GM12878 (cell line): ENCODE results near the gene TKFC. TPM values are rescaled to one million over a fixed set of nuclear protein-coding genes. Genes with fewer than 3 reads are reported as not detected.

Experiments used
- ATAC-seq: fragments of 200-7000 bp; cut with Tn5 transposase; 3 replicates; pipeline ENCODE4 v1.9.1; 2020; ENCODE audit warnings: mild to moderate bottlenecking, moderate library complexity
- BruUV-seq: library from RNA; stranded (reverse); fragments of 400-500 nt; replicated peaks from 2 replicates; lab custom pipeline; 2021; lab: Mats Ljungman, UMichigan
- CTCF ChIA-PET: fragments of 300-600 bp; sonication (Branson Sonifier 250); formaldehyde crosslinking; extraction: SDS; loops from one replicate; lab custom pipeline; 2021; ENCODE audit warnings: inconsistent platforms; lab: Yijun Ruan, JAX
- POLR2A ChIA-PET: fragments of 350-600 bp; formaldehyde crosslinking; extraction: SDS; loops from one replicate; lab custom pipeline; 2021; ENCODE audit warnings: inconsistent platforms; lab: Charles Lee
- RAD21 ChIA-PET: fragments of 300-600 bp; sonication (Branson Sonifier 250); formaldehyde crosslinking; loops from one replicate; lab custom pipeline; 2023; ENCODE audit warnings: antibody characterized with exemption; ENCODE audit not compliant: unreplicated experiment; lab: Charles Lee
- SMC1A ChIA-PET: fragments of 300-600 bp; sonication (Branson Sonifier 250); formaldehyde crosslinking; loops from one replicate; lab custom pipeline; 2023; ENCODE audit not compliant: unreplicated experiment, uncharacterized antibody; lab: Charles Lee
- DNase-seq: peaks from one replicate; pipeline ENCODE4 v3.0.0-alpha.2; 2011; ENCODE audit warnings: low read depth, low spot score
- FAIRE-seq: peaks from 3 replicates; lab custom pipeline; 2011; peaks lifted over from hg19 to GRCh38; lab: Jason Lieb, UNC
- H2AFZ ChIP-seq: 2 replicates; pipeline ENCODE4 v1.6.0; 2011; ENCODE audit warnings: low read depth, low read length, control low read depth; ENCODE audit not compliant: control insufficient read depth
- H3K27ac ChIP-seq: 2 replicates; pipeline ENCODE4 v1.5.1; 2011; ENCODE audit warnings: control low read depth; ENCODE audit not compliant: control insufficient read depth, insufficient read depth
- H3K27me3 ChIP-seq, 2 experiments: replicated peaks in 1 of 2; 2 replicates each; pipeline versions ENCODE4 v1.6.0 to v1.6.1; 2011; ENCODE audit warnings: low read length in 1 of 2; ENCODE audit not compliant: control insufficient read depth in 2 of 2, insufficient read depth in 2 of 2
- H3K36me3 ChIP-seq, 2 experiments: 2 replicates each; pipeline ENCODE4 v1.5.1; 2011; ENCODE audit warnings: low read length in 1 of 2; ENCODE audit not compliant: control insufficient read depth in 2 of 2, insufficient read depth in 2 of 2
- H3K4me1 ChIP-seq: 2 replicates; pipeline ENCODE4 v1.6.1; 2011; ENCODE audit warnings: mild to moderate bottlenecking, low read length, moderate library complexity, mixed read lengths; ENCODE audit not compliant: control insufficient read depth, insufficient read depth
- H3K4me2 ChIP-seq: 2 replicates; pipeline ENCODE4 v1.6.0; 2011; ENCODE audit warnings: control low read depth; ENCODE audit not compliant: control insufficient read depth, insufficient read depth
- H3K4me3 ChIP-seq: fragments of 200-600 bp; sonication (generic); 2 replicates; pipeline ENCODE4 v1.5.1; 2016
- H3K79me2 ChIP-seq: 2 replicates; pipeline ENCODE4 v1.6.0; 2011; ENCODE audit warnings: low read length; ENCODE audit not compliant: control insufficient read depth, insufficient read depth
- H3K9ac ChIP-seq: 2 replicates; pipeline ENCODE4 v1.8.0; 2011; ENCODE audit warnings: low read length, control low read depth, mixed read lengths; ENCODE audit not compliant: control insufficient read depth, insufficient read depth
- H3K9me3 ChIP-seq: replicated peaks from 3 replicates; pipeline ENCODE4 v1.5.1; 2011; ENCODE audit warnings: mild to moderate bottlenecking, low read length; ENCODE audit not compliant: control insufficient read depth, insufficient read depth
- H4K20me1 ChIP-seq: 2 replicates; pipeline ENCODE4 v1.6.0; 2011; ENCODE audit not compliant: control insufficient read depth, insufficient read depth
- CREB1 ChIP-seq: IDR thresholded peaks from 2 replicates; pipeline ENCODE4 v1.6.1; 2012; ENCODE audit warnings: low read depth, mild to moderate bottlenecking, inconsistent platforms
- NR2C1 ChIP-seq: fragments of 450-650 bp; IDR thresholded peaks from 2 replicates; pipeline ENCODE4 v1.6.1; 2017; ENCODE audit warnings: antibody characterized with exemption, mild to moderate bottlenecking, moderate library complexity
- NRF1 ChIP-seq: conservative IDR thresholded peaks from 2 replicates; pipeline ENCODE4 v1.6.1; 2011; ENCODE audit warnings: mild to moderate bottlenecking, low read depth, low read length, improper control_type of control experiment
- SMARCA5 ChIP-seq: fragments of 450-650 bp; IDR thresholded peaks from 2 replicates; pipeline ENCODE4 v1.6.1; 2017; ENCODE audit warnings: mild to moderate bottlenecking
- TCF12 ChIP-seq: IDR thresholded peaks from 2 replicates; pipeline ENCODE4 v1.6.1; 2011; ENCODE audit warnings: low read depth, mild to moderate bottlenecking, low read length
- YBX1 ChIP-seq: fragments of 450-650 bp; IDR thresholded peaks from 2 replicates; pipeline ENCODE4 v1.6.1; 2016; ENCODE audit warnings: antibody characterized with exemption
- ZBTB40 ChIP-seq: fragments of 450-650 bp; IDR thresholded peaks from 2 replicates; pipeline ENCODE4 v1.6.1; 2016; ENCODE audit warnings: mild to moderate bottlenecking, moderate library complexity, borderline replicate concordance
- WGBS: methylation state at CpG from one replicate; pipeline ENCODE4 v1.1.6; 2016; ENCODE audit warnings: low lambda C conversion rate; ENCODE audit not compliant: insufficient replicate concordance, insufficient coverage; ENCODE audit errors: missing lambda C conversion rate; 5-methylcytosine and 5-hydroxymethylcytosine counted together
- in situ Hi-C: fragments of 300-500 bp; cut with MboI; formaldehyde crosslinking; loops from 9 replicates; pipeline ENCODE4 v1.14.3; 2018; ENCODE audit warnings: mixed read lengths
- intact Hi-C: fragments of 100-400 bp; cut with micrococcal nuclease; formaldehyde crosslinking; loops from one replicate; pipeline ENCODE4 v1.14.2; 2022; ENCODE audit not compliant: unreplicated experiment
- polyA plus RNA-seq, 11 experiments: library from polyadenylated mRNA; depleted of rRNA in 4 of 11; unstranded in 6 of 11; stranded (reverse) in 5 of 11; fragments of >200 nt; fragmentation: Nextera tagmentation in 4 of 11; fragmentation: Illumina TruSeq in 1 of 11; extraction: Ambion mirVana in 4 of 11; extraction: Trizol in 1 of 11; gene quantifications; 1 replicate in 1 of 11; 2 replicates in 10 of 11; pipeline versions ENCODE4 v1.2.1 to v1.2.3, GENCODE V29; 2011 to 2016; ENCODE audit warnings: inconsistent platforms in 2 of 11, missing spikeins in 2 of 11, low read depth in 1 of 11
- total RNA-seq, 4 experiments: library from RNA; depleted of rRNA in 3 of 4; stranded (reverse); fragments of >200 nt in 3 of 4; fragmentation: Illumina TruSeq in 1 of 4; extraction: Trizol in 1 of 4; gene quantifications; 2 replicates each; pipeline versions ENCODE4 v1.2.1 to v1.2.3, GENCODE V29; 2013 to 2021
- TF ChIP-seq, protein P1 (sequence below): fragments of 450-650 bp; IDR thresholded peaks from 2 replicates; pipeline ENCODE4 v1.6.1; 2018; ENCODE audit warnings: borderline replicate concordance, mild to moderate bottlenecking; ENCODE audit not compliant: partially characterized antibody
- TF ChIP-seq, protein P2 (sequence below): fragments of 450-650 bp; IDR thresholded peaks from 2 replicates; pipeline ENCODE4 v1.6.1; 2017; ENCODE audit warnings: low read depth, mild to moderate bottlenecking, moderate library complexity

The TKFC gene
- total and polyA plus RNA-seq, 10 of the 15 experiments (the other 5 are each of a cell fraction or from before 2014, with no cell fraction given): 2.4 to 113 (median 59.0) TPM

DNA sequence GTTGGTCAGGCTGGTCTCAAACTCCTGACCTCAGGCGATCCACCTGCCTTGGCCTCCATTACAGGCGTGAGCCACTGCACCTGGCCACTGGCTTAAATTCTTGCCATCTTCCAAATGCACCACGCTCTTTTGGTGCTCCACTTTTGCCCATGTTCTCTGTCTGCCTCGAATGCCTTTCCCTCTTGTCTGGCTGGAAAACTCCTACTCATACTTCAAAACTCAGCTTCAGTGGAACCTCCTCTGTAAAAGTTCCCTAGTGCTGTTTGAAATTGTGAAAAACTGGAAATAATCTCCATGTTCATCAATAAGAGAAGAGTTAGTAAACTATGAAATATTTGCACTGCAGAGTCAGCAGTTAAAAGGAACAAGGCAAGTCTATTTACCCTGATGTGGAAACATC is 49.4 kb upstream of the TKFC start (continued):
- TF ChIP-seq, protein P1, sequence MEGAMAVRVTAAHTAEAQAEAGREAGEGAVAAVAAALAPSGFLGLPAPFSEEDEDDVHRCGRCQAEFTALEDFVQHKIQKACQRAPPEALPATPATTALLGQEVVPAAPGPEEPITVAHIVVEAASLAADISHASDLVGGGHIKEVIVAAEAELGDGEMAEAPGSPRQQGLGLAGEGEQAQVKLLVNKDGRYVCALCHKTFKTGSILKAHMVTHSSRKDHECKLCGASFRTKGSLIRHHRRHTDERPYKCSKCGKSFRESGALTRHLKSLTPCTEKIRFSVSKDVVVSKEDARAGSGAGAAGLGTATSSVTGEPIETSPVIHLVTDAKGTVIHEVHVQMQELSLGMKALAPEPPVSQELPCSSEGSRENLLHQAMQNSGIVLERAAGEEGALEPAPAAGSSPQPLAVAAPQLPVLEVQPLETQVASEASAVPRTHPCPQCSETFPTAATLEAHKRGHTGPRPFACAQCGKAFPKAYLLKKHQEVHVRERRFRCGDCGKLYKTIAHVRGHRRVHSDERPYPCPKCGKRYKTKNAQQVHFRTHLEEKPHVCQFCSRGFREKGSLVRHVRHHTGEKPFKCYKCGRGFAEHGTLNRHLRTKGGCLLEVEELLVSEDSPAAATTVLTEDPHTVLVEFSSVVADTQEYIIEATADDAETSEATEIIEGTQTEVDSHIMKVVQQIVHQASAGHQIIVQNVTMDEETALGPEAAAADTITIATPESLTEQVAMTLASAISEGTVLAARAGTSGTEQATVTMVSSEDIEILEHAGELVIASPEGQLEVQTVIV: no peak
- TF ChIP-seq, protein P2, sequence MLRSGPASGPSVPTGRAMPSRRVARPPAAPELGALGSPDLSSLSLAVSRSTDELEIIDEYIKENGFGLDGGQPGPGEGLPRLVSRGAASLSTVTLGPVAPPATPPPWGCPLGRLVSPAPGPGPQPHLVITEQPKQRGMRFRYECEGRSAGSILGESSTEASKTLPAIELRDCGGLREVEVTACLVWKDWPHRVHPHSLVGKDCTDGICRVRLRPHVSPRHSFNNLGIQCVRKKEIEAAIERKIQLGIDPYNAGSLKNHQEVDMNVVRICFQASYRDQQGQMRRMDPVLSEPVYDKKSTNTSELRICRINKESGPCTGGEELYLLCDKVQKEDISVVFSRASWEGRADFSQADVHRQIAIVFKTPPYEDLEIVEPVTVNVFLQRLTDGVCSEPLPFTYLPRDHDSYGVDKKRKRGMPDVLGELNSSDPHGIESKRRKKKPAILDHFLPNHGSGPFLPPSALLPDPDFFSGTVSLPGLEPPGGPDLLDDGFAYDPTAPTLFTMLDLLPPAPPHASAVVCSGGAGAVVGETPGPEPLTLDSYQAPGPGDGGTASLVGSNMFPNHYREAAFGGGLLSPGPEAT: no peak

DNA sequence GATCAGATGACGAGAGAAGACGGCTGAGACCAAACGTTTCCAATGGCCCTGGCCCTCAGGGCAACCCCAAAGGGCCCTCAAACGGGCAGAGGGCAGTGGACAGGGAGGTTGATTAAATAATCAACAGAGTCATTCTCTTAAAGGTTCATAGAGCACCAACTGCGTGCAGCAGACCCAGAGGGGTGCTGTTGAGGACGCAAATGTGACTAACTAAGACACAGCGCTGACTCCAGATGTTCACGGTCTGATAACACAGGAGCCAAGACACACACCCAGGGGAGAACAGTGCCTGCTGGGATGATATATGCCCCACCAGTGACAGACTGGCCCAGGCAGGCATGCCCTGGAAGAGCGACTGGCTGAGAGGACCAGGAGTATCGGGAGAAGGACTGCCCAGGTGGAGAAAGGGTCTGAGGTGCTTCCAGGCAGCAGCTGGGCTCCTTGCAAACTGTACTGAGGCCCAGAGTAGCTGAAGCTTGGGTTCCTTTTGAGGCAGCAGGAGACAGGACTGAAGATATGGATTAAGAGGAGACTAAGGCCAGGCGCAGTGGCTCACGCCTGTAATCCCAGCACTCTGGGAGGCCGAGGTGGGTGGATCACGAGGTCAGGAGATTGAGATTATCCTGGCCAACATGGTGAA is 45.6 kb upstream of the TKFC start:
- ATAC-seq (no peak), FAIRE-seq (no peak), DNase-seq (no peak)
- Histone ChIP-seq H3K4me1 (no peaks in the 10 kb centered on the region), H4K20me1 (no peaks in the 10 kb centered on the region), H3K79me2 (no peaks in the 10 kb centered on the region; the same call in 1 of the 2 replicates), H3K4me2 (no peak overlapping the region), H3K4me3 (no peak overlapping the region), H3K9ac (no peak overlapping the region), H2AFZ (no peak overlapping the region), H3K27ac (no peak overlapping the region), H3K36me3 (no peaks in the 10 kb centered on the region), H3K27me3 (no peaks in the 10 kb centered on the region), H3K9me3 (no peaks in the 10 kb centered on the region)
- ChIA-PET RAD21 (no interaction called here), CTCF (no interaction called here), POLR2A (no interaction called here), SMC1A (no interaction called here)
- in situ Hi-C loops (no loop called here), intact Hi-C loops (no loop called here)
- WGBS: 76% methylated on average over 13 of the region's 14 CpGs
- no TSS peak for BruUV-seq
- no peak for TF ChIP-seq SMARCA5
- no peak for TF ChIP-seq NRF1
- TF ChIP-seq YBX1: no peak
- TF ChIP-seq TCF12: no peak
- TF ChIP-seq NR2C1: no peak
- no peak for TF ChIP-seq ZBTB40
- TF ChIP-seq CREB1: no peak
